ENCODE data around the gene SURF6.

DNA sequence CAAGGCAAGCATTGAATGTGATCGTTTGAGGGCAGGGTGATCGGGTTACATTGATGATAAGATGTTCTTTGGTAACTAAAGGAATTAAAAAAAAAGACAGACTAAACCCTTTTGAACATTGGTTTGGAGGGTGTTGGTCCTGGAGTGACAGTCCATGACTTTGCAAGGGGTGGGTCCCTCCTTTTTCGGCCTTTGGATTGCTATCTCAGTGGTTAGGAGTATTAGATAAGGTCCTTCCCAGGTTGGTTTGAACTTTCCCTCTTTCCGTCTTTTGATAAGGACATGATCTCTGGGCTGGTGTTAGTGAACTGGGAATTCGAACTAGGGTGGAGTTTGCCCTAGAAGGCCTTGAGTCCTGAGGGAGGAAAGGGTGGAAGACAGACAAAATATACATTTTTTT is 55.6 kb downstream of the SURF6 start:
- no peak for TF ChIP-seq EZH2 (IDR thresholded peaks at IDR 0.05)
- no peak for TF ChIP-seq POLR2AphosphoS5 (IDR thresholded peaks at IDR 0.05; ENCODE audit: borderline replicate concordance, low read depth, low read length)
- TF ChIP-seq FOXP2 (optimal IDR thresholded peaks at IDR 0.05; ENCODE audit: control extremely low read depth, extremely low read length, insufficient read depth), result no peak
